HEK293 (cell line): ENCODE results near the gene NUDT22.

Source experiments
- CTCF ChIA-PET: fragments of 350-600 bp; formaldehyde crosslinking; extraction: SDS; loops from one replicate; lab custom pipeline; 2021; ENCODE audit warnings: antibody characterized with exemption; lab: Yijun Ruan, JAX
- POLR2A ChIA-PET: fragments of 300-600 bp; formaldehyde crosslinking; extraction: SDS; loops from one replicate; lab custom pipeline; 2020; ENCODE audit warnings: antibody characterized with exemption, inconsistent platforms; lab: Yijun Ruan, JAX
- H3K27ac ChIP-seq: fragments of 200-500 bp; sonication (Bioruptor generic); 2 replicates; pipeline ENCODE4 v1.5.1; 2014; ENCODE audit warnings: low read depth, low read length, control low read depth, inconsistent platforms; ENCODE audit errors: extremely low read depth
- H3K36me3 ChIP-seq, 2 experiments: fragments of 200-500 bp in 1 of 2; sonication (Bioruptor generic) in 1 of 2; 1 replicate in 1 of 2; 2 replicates in 1 of 2; pipeline ENCODE4 v1.5.1; 2014 to 2017; ENCODE audit warnings: inconsistent platforms in 2 of 2, low read length in 2 of 2; ENCODE audit not compliant: control insufficient read depth in 2 of 2, insufficient read depth in 1 of 2
- H3K4me1 ChIP-seq: fragments of 200-500 bp; sonication (Bioruptor generic); 2 replicates; pipeline ENCODE4 v1.5.1; 2014; ENCODE audit warnings: mild to moderate bottlenecking, low read length, inconsistent platforms; ENCODE audit not compliant: control insufficient read depth, insufficient read depth
- H3K4me3 ChIP-seq: 2 replicates; pipeline ENCODE4 v1.5.1; 2011; ENCODE audit warnings: low read depth, mild to moderate bottlenecking, control low read depth, low read length, moderate library complexity
- H3K9me3 ChIP-seq: fragments of 200-500 bp; sonication (Bioruptor generic); 2 replicates; pipeline ENCODE4 v1.5.1; 2014; ENCODE audit warnings: low read depth, low read length, inconsistent platforms; ENCODE audit not compliant: control insufficient read depth, insufficient read depth
- EGR2 ChIP-seq: fragments of 450-650 bp; formaldehyde crosslinking; IDR thresholded peaks from 2 replicates; pipeline ENCODE4 v1.5.1; 2016; ENCODE audit warnings: low read depth, missing biosample characterization, missing genetic modification characterization
- GLIS2 ChIP-seq: fragments of 450-650 bp; formaldehyde crosslinking; IDR thresholded peaks from 2 replicates; pipeline ENCODE4 v1.5.1; 2016; ENCODE audit warnings: missing biosample characterization, missing genetic modification characterization
- PATZ1 ChIP-seq: fragments of 450-650 bp; formaldehyde crosslinking; IDR thresholded peaks from 2 replicates; pipeline ENCODE4 v1.5.1; 2016; ENCODE audit warnings: missing biosample characterization, missing genetic modification characterization
- PRDM6 ChIP-seq: fragments of 450-650 bp; formaldehyde crosslinking; IDR thresholded peaks from 2 replicates; pipeline ENCODE4 v1.5.1; 2017; ENCODE audit warnings: missing biosample characterization, missing genetic modification characterization
- RBAK ChIP-seq: fragments of 450-650 bp; formaldehyde crosslinking; IDR thresholded peaks from 2 replicates; pipeline ENCODE4 v1.5.1; 2016; ENCODE audit warnings: missing biosample characterization, missing genetic modification characterization
- TSHZ1 ChIP-seq: fragments of 450-650 bp; formaldehyde crosslinking; IDR thresholded peaks from 2 replicates; pipeline ENCODE4 v1.5.1; 2016; ENCODE audit warnings: missing biosample characterization, missing genetic modification characterization, borderline replicate concordance
- ZBTB17 ChIP-seq: fragments of 450-650 bp; formaldehyde crosslinking; IDR thresholded peaks from 2 replicates; pipeline ENCODE4 v1.5.1; 2016; ENCODE audit warnings: missing biosample characterization, missing genetic modification characterization
- ZNF10 ChIP-seq: fragments of 450-650 bp; formaldehyde crosslinking; IDR thresholded peaks from 2 replicates; pipeline ENCODE4 v1.5.1; 2017; ENCODE audit warnings: missing biosample characterization, missing genetic modification characterization
- ZNF140 ChIP-seq: fragments of 450-650 bp; formaldehyde crosslinking; IDR thresholded peaks from 2 replicates; pipeline ENCODE4 v1.5.1; 2016; ENCODE audit warnings: missing biosample characterization, missing genetic modification characterization
- ZNF155 ChIP-seq: fragments of 450-650 bp; formaldehyde crosslinking; IDR thresholded peaks from 2 replicates; pipeline ENCODE4 v1.5.1; 2016; ENCODE audit warnings: missing biosample characterization, missing genetic modification characterization
- ZNF157 ChIP-seq: fragments of 450-650 bp; formaldehyde crosslinking; IDR thresholded peaks from 2 replicates; pipeline ENCODE4 v1.5.1; 2016; ENCODE audit warnings: missing biosample characterization, missing genetic modification characterization
- ZNF214 ChIP-seq: fragments of 450-650 bp; formaldehyde crosslinking; IDR thresholded peaks from 2 replicates; pipeline ENCODE4 v1.5.1; 2017; ENCODE audit warnings: missing biosample characterization, mild to moderate bottlenecking, missing genetic modification characterization, borderline replicate concordance
- ZNF280D ChIP-seq: fragments of 450-650 bp; formaldehyde crosslinking; IDR thresholded peaks from 2 replicates; pipeline ENCODE4 v1.5.1; 2016; ENCODE audit warnings: missing biosample characterization, missing genetic modification characterization
- ZNF311 ChIP-seq: fragments of 450-650 bp; formaldehyde crosslinking; IDR thresholded peaks from 2 replicates; pipeline ENCODE4 v1.5.1; 2017; ENCODE audit warnings: missing biosample characterization, missing genetic modification characterization, borderline replicate concordance
- ZNF324 ChIP-seq: fragments of 450-650 bp; formaldehyde crosslinking; IDR thresholded peaks from 2 replicates; pipeline ENCODE4 v1.5.1; 2016; ENCODE audit warnings: missing biosample characterization, missing genetic modification characterization
- ZNF366 ChIP-seq: fragments of 450-650 bp; formaldehyde crosslinking; conservative IDR thresholded peaks from 2 replicates; pipeline ENCODE4 v1.5.1; 2016; ENCODE audit warnings: missing biosample characterization, missing genetic modification characterization
- ZNF391 ChIP-seq: fragments of 450-650 bp; formaldehyde crosslinking; IDR thresholded peaks from 2 replicates; pipeline ENCODE4 v1.5.1; 2016; ENCODE audit warnings: low read depth, missing biosample characterization, missing genetic modification characterization, borderline replicate concordance
- ZNF48 ChIP-seq: fragments of 450-650 bp; formaldehyde crosslinking; IDR thresholded peaks from 2 replicates; pipeline ENCODE4 v1.5.1; 2016; ENCODE audit warnings: missing biosample characterization, missing genetic modification characterization
- ZNF548 ChIP-seq: fragments of 450-650 bp; formaldehyde crosslinking; IDR thresholded peaks from 2 replicates; pipeline ENCODE4 v1.5.1; 2016; ENCODE audit warnings: missing biosample characterization, missing genetic modification characterization
- ZNF600 ChIP-seq: fragments of 450-650 bp; formaldehyde crosslinking; IDR thresholded peaks from 2 replicates; pipeline ENCODE4 v1.5.1; 2016; ENCODE audit warnings: missing biosample characterization, missing genetic modification characterization
- ZNF610 ChIP-seq: fragments of 450-650 bp; formaldehyde crosslinking; IDR thresholded peaks from 2 replicates; pipeline ENCODE4 v1.5.1; 2016; ENCODE audit warnings: missing biosample characterization, missing genetic modification characterization, borderline replicate concordance
- ZNF658 ChIP-seq: fragments of 450-650 bp; formaldehyde crosslinking; IDR thresholded peaks from 2 replicates; pipeline ENCODE4; 2016; ENCODE audit warnings: missing biosample characterization, missing genetic modification characterization
- ZSCAN30 ChIP-seq: fragments of 450-650 bp; IDR thresholded peaks from 2 replicates; pipeline ENCODE4 v1.5.1; 2018; ENCODE audit warnings: missing biosample characterization, mild to moderate bottlenecking, missing genetic modification characterization, moderate library complexity

NUDT22 gene

GRCh38 chr11:64201543-64201942, 24.5 kb upstream of the NUDT22 start (continued):
- TF ChIP-seq ZNF280D (tag by site-specific recombination) (no peak), GLIS2 (tag by site-specific recombination) (no peak), ZNF366 (no peak), ZBTB17 (tag by site-specific recombination) (no peak), ZNF600 (no peak), ZNF214 (tag by site-specific recombination) (no peak), ZNF610 (tag by site-specific recombination) (no peak), ZNF48 (tag by site-specific recombination) (no peak), EGR2 (tag by site-specific recombination) (no peak), ZNF155 (tag by site-specific recombination) (no peak), ZSCAN30 (tag by site-specific recombination) (no peak), ZNF157 (tag by site-specific recombination) (no peak), ZNF324 (tag by site-specific recombination) (no peak), ZNF140 (no peak), TSHZ1 (tag by site-specific recombination) (no peak)

GRCh38 chr11:64202992-64203391, 23.1 kb upstream of the NUDT22 start:
- peaks cover 17 to 86% of the 10 kb centered on the region in 2 experiments; a peak in 2 of 3 replicates for H3K36me3 ChIP-seq
- CTCF ChIA-PET = interaction anchor here (1.0 to 4.7 kb wide), 4 partner anchors 14 to 151 kb away, joined by 7 to 31 read pairs (median 14); partner anchors contain the start of gene STIP1
- no peaks in the 10 kb centered on the region for H3K9me3 ChIP-seq
- no peak overlapping the region for H3K4me3 ChIP-seq
- POLR2A ChIA-PET = interaction anchor here (0.6 to 1.5 kb wide), 3 partner anchors 23 to 96 kb away, joined by 3 to 5 read pairs (median 4); partner anchors contain the start of genes NUDT22 and TRPT1
- TF ChIP-seq GLIS2 (tag by site-specific recombination) (0 out of 2 replicates have a peak, but pooled peaks have one; percentile 20), RBAK (tag by site-specific recombination) (no peak)
- H3K4me1 ChIP-seq = 0 out of 2 replicates have a peak, but pooled peaks cover 8% of the 10 kb centered on the region
- no peak overlapping the region for H3K27ac ChIP-seq

- Histone ChIP-seq H3K27ac (peak overlapping the region; percentile 55; the same call in 1 of the 2 replicates), H3K9me3 (no peaks in the 10 kb centered on the region), H3K4me3 (no peak overlapping the region), H3K4me1 (0 out of 2 replicates have a peak, but pooled peaks cover 8% of the 10 kb centered on the region), H3K36me3 (peaks cover 11 to 80% of the 10 kb centered on the region in 2 experiments; a peak in 2 of 3 replicates)
- POLR2A ChIA-PET = interaction anchor here (0.6 to 4.7 kb wide), 9 partner anchors 18 to 110 kb away, joined by 3 to 32 read pairs (median 5); partner anchors contain the start of genes NUDT22, STIP1 and TRPT1
- CTCF ChIA-PET = interaction anchor here (0.6 to 4.7 kb wide), 17 partner anchors 8 to 420 kb away, joined by 3 to 78 read pairs (median 8); partner anchors contain the start of genes CATSPERZ, FKBP2, NUDT22 and PLCB3
- TF ChIP-seq ZNF10 = no peak
- no peak for TF ChIP-seq ZNF311
- TF ChIP-seq PATZ1 (tag by site-specific recombination) = no peak
- TF ChIP-seq PRDM6 (tag by site-specific recombination) = no peak
- no peak for TF ChIP-seq ZNF548 (tag by site-specific recombination)
- TF ChIP-seq ZNF658 (tag by site-specific recombination) = no peak
- no peak for TF ChIP-seq ZNF391 (tag by site-specific recombination)
Measured at GRCh38 chr11:64203421-64204079, 22.5 kb upstream of the NUDT22 start.
